LNCaP clone FGC (cell line): ENCODE data around the gene COL6A2.

ENCODE experiments used
- DNase-seq: peaks from one replicate; pipeline ENCODE4 v3.0.0-alpha.2; 2011; ENCODE audit warnings: low read depth
- H3K4me3 ChIP-seq: 2 replicates; pipeline ENCODE4 v1.5.1; 2011; ENCODE audit warnings: mild to moderate bottlenecking, low read depth, low read length, control low read depth
- TF ChIP-seq, protein P1 (sequence below): IDR thresholded peaks from 2 replicates; pipeline ENCODE4 v1.5.1; 2012; ENCODE audit warnings: mild to moderate bottlenecking; ENCODE audit not compliant: control insufficient read depth, insufficient read depth; ENCODE audit errors: extremely low read depth

COL6A2 gene

GRCh38 chr21:46061518-46061917, 36.4 kb upstream of the COL6A2 start:
- no peak overlapping the region for H3K4me3 ChIP-seq
- TF ChIP-seq, protein P1, sequence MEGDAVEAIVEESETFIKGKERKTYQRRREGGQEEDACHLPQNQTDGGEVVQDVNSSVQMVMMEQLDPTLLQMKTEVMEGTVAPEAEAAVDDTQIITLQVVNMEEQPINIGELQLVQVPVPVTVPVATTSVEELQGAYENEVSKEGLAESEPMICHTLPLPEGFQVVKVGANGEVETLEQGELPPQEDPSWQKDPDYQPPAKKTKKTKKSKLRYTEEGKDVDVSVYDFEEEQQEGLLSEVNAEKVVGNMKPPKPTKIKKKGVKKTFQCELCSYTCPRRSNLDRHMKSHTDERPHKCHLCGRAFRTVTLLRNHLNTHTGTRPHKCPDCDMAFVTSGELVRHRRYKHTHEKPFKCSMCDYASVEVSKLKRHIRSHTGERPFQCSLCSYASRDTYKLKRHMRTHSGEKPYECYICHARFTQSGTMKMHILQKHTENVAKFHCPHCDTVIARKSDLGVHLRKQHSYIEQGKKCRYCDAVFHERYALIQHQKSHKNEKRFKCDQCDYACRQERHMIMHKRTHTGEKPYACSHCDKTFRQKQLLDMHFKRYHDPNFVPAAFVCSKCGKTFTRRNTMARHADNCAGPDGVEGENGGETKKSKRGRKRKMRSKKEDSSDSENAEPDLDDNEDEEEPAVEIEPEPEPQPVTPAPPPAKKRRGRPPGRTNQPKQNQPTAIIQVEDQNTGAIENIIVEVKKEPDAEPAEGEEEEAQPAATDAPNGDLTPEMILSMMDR: no peak
- DNase-seq: no peak

DNA sequence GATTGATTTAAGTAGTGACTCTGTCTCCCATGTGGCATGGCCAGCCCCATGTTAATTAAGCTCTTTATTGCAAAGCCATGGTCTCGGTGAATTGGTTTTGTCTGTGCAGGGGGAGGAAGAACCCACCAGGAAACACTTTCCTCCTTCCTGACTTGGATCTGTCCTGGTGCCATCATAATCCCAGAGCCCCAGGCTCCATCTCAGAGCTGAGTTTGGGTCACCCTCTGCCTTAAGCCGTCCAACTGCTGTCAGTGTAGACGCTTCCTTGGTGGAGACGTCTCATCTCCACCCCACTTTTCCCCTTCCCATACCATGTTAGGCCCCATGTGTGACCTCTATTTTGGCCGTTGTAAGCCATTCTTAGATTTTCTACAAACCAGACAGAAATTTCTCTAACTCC, 36.0 kb upstream of the COL6A2 start:
- no peak for DNase-seq
- TF ChIP-seq, protein P1: no peak
- H3K4me3 ChIP-seq: no peak overlapping the region

- TF ChIP-seq, protein P1: no peak
- no peak for DNase-seq
- no peak overlapping the region for H3K4me3 ChIP-seq
These were observed 35.3 kb upstream of the COL6A2 start for GRCh38 chr21:46062471-46063211.

GRCh38 chr21:46063227-46063626, 34.7 kb upstream of the COL6A2 start:
- H3K4me3 ChIP-seq: no peak overlapping the region
- DNase-seq: no peak
- TF ChIP-seq, protein P1: no peak

DNA sequence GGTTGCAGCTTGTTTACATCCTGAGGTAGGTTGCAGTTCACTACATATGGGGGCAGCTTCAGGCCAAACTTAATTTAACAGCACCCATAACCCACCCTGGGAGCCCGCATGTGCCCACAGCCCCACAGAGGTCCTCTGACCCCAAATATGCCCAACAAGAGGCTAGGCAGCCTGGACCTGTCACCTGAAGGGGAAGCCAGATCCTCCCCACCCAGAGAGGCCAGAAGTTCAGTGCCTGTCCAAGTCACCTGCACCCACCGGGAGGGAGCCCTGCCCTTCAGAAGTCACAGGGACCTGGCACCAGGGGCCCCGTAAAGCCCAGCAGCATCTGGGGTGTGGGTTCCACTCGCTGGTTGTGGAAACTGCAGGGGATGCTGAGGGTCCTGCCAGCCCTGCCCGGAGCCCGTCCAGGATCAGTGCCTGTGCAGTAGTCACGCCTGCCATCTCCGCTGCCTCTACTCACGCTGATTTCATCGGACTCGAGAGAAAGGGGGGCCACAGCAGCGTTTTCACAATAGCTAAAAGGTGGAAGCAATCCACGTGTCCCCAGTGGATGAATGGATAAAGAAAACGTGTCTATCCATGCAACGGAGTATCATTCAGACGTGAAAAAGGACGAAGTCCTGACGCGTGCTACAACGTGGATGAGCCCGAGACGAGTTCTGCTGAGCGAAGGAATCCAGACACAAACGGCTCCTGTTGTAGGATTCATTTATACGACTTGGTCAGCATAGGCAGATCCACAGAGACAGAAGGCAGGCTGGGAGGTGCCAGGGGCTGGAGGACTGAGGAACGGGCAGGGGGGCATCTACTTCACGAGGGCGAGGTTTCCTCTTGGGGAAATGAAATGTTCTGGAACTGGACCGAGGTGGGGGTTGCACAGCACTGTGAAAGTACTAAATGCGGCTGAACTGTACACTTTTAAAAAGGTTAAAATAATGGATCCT, 33.9 kb upstream of the COL6A2 start:
- DNase-seq: no peak
- TF ChIP-seq, protein P1: no peak
- H3K4me3 ChIP-seq: no peak overlapping the region

- no peak for DNase-seq
- TF ChIP-seq, protein P1: no peak
- no peak overlapping the region for H3K4me3 ChIP-seq
These were observed 33.1 kb upstream of the COL6A2 start for GRCh38 chr21:46064870-46065214.
